Activated CD4-positive, alpha-beta T cell treated with anti-CD3 and anti-CD28 coated beads, Interleukin-2, amount 10 ng/mL, durations not matched to agents 7 days and 5 days (primary cell): ENCODE measurements around the gene DPP10. TPM values are rescaled to one million over a fixed set of nuclear protein-coding genes. Genes with fewer than 3 reads are reported as not detected.

ENCODE experiments used
- CTCF ChIA-PET: fragments of 350-600 bp; sonication (Branson Sonifier 250); formaldehyde crosslinking; loops from one replicate; lab custom pipeline; 2021; ENCODE audit warnings: antibody characterized with exemption; lab: Charles Lee
- POLR2A ChIA-PET: fragments of 350-600 bp; sonication (Branson Sonifier 250); formaldehyde crosslinking; loops from one replicate; lab custom pipeline; 2021; ENCODE audit warnings: antibody characterized with exemption; lab: Charles Lee
- DNase-seq: peaks from one replicate; pipeline ENCODE4 v3.0.0-alpha.2; 2020
- H3K27ac Mint-ChIP-seq: one replicate; pipeline ENCODE4 v1.8.0; 2021; ENCODE audit warnings: mild to moderate bottlenecking, moderate library complexity, mixed read lengths
- H3K27me3 Mint-ChIP-seq: one replicate; pipeline ENCODE4 v1.8.0; 2021; ENCODE audit warnings: mixed read lengths
- H3K36me3 Mint-ChIP-seq: one replicate; pipeline ENCODE4 v1.8.0; 2021; ENCODE audit warnings: low read depth, mixed read lengths
- H3K4me1 Mint-ChIP-seq: one replicate; pipeline ENCODE4 v1.8.0; 2021; ENCODE audit warnings: mixed read lengths
- H3K4me3 Mint-ChIP-seq: one replicate; pipeline ENCODE4 v1.8.0; 2021; ENCODE audit warnings: mild to moderate bottlenecking, moderate library complexity, mixed read lengths
- H3K9me3 Mint-ChIP-seq: one replicate; pipeline ENCODE4 v1.8.0; 2021; ENCODE audit warnings: mixed read lengths
- total RNA-seq, 2 experiments: library from RNA; stranded (reverse); gene quantifications; one replicate each; pipeline ENCODE4 v1.2.3, GENCODE V29; 2021

DPP10 gene
- total RNA-seq, 2 experiments from 2014 or later, result not detected

DNA sequence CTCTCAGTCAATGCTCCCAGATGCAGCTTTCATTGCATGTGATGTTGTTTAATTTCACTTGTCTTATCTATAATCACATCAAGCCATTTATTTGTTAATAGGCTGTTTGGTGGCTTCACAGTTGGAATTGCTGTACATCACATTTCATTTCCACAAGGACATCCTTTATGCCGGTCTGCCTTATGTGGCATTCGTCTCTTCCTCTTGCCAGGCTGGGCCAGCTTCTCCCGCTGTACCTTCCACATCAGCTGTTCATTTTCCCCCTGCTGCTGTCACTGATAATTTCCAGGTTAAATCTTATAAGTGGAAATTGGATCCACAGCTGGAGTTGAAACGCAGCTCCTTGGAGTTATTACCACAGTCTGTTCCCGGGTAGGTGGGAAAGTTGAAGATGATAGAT is 110.6 kb downstream of the DPP10 start:
- Mint-ChIP-seq H3K4me3 (no peak overlapping the region), H3K36me3 (no peaks in the 10 kb centered on the region), H3K27me3 (peaks cover 3% of the 10 kb centered on the region), H3K4me1 (no peaks in the 10 kb centered on the region), H3K9me3 (no peaks in the 10 kb centered on the region), H3K27ac (no peak overlapping the region)
- ChIA-PET POLR2A (no interaction called here), CTCF (no interaction called here)
- no peak for DNase-seq

DNA sequence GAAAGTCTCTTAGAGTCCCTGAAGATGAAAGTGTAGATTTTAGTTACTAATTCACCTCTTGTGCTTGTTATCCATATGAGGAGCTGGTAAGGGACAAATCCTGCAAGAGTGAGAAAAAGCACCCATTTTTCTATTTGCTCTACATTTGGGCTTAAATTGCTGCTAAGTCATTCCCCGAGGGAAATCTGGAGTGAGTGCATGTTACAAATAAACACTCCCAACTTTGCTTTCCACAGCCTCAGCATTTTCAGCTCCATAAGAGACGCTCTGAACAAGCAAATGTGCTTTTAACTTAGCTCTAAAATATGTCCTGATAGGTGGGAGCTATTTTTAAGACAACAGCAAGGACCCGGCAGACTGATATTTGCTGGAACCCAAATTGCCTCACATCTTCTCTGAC is 126.7 kb downstream of the DPP10 start:
- H3K27me3 Mint-ChIP-seq, result peaks cover 2% of the 10 kb centered on the region
- no peak overlapping the region for H3K27ac Mint-ChIP-seq
- no peaks in the 10 kb centered on the region for H3K4me1 Mint-ChIP-seq
- DNase-seq, result no peak
- POLR2A ChIA-PET, result no interaction called here
- H3K4me3 Mint-ChIP-seq, result no peak overlapping the region
- H3K36me3 Mint-ChIP-seq, result no peaks in the 10 kb centered on the region
- CTCF ChIA-PET, result no interaction called here
- no peaks in the 10 kb centered on the region for H3K9me3 Mint-ChIP-seq

DNA sequence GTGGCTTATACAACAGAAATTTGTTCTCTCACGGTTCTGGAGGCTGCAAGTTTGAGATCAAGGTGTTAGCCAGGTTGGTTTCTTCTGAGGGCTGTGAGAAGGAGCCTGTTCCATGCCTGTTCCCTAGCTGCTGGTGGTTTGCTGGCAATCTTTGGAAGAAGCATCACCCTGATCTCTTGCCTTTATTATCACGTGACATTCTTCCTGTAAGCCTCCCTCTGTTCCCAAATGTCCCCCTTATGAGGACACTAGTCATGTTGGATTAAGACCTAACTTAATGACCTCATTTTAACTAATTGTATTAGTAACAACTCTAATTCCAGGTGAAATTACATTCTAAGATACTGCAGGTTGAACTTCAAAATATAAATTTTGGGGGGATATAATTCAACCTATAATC is 135.2 kb downstream of the DPP10 start:
- POLR2A ChIA-PET, result no interaction called here
- H3K36me3 Mint-ChIP-seq, result no peaks in the 10 kb centered on the region
- no peak overlapping the region for H3K27ac Mint-ChIP-seq
- H3K4me1 Mint-ChIP-seq, result no peaks in the 10 kb centered on the region
- no peak overlapping the region for H3K4me3 Mint-ChIP-seq
- H3K9me3 Mint-ChIP-seq, result no peaks in the 10 kb centered on the region
- no peaks in the 10 kb centered on the region for H3K27me3 Mint-ChIP-seq
- DNase-seq, result no peak
- CTCF ChIA-PET, result no interaction called here

DNA sequence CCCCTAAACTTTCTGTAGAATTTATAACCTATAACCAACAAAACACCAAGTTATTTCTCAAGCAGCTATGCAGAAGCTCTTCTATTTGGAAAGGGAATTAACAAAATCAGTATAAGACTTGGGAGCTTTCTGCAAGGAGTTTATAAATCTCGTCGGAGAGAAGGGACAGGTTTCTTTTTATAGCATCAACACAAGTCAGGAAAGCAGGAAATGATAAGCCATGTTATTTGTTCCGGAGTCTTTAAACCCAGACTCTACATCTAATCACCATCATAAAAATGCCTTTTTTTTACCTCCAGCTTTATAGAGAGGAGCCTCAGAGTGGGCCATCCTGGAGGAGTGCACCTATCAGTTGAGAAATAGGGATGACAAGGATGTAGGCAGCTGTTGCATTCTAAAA is 137.1 kb downstream of the DPP10 start:
- H3K36me3 Mint-ChIP-seq, result no peaks in the 10 kb centered on the region
- no peak for DNase-seq
- ChIA-PET CTCF (interaction anchor here (0.9 kb wide), 1 partner anchor 43 kb away, joined by 4 read pairs; no protein-coding TSS in a partner anchor), POLR2A (no interaction called here)
- H3K27me3 Mint-ChIP-seq, result no peaks in the 10 kb centered on the region
- no peaks in the 10 kb centered on the region for H3K9me3 Mint-ChIP-seq
- H3K4me1 Mint-ChIP-seq, result no peaks in the 10 kb centered on the region
- no peak overlapping the region for H3K4me3 Mint-ChIP-seq
- no peak overlapping the region for H3K27ac Mint-ChIP-seq

DNA sequence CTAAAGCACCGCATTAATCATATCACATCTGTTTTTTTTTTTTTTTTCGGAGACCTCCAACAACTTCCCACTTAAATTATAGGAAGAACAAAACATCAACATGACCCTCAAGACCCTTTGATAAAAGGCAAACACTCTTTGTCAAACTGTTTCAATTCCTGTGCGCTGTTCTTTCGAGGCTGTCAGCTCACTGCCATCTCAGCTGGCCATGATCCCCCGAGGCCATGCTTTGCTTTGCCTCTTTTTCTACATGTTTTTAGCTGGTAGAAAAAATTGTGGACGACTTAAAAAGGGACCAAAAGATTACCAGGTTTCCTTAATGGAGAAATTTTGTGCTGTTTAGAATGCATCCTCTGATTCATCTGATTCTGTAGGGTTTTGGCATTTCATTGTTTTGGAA is 138.2 kb downstream of the DPP10 start:
- Mint-ChIP-seq H3K4me1 (no peaks in the 10 kb centered on the region), H3K27ac (no peak overlapping the region), H3K9me3 (no peaks in the 10 kb centered on the region), H3K36me3 (no peaks in the 10 kb centered on the region), H3K27me3 (no peaks in the 10 kb centered on the region), H3K4me3 (no peak overlapping the region)
- POLR2A ChIA-PET, result no interaction called here
- no peak for DNase-seq
- CTCF ChIA-PET, result no interaction called here

DNA sequence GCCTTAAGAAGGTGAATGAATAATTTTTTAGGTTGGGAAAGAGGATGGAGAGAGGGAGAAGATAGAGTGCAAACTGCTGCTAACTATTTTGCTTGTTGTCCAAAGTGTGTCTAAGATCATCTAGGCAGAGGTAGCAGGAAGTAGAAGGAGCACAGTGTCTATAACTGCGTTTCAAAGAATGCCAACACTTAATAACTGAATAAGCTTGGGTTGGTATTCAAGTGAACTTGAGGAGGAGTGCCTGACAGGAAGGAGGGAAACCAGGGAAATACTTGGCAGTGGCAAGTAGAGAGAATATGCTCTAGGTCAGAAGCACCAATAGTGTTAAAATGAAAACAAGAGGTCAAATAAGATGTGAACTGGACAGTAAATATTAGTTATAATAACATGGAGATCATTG is 155.9 kb downstream of the DPP10 start:
- Mint-ChIP-seq H3K36me3 (no peaks in the 10 kb centered on the region), H3K9me3 (no peaks in the 10 kb centered on the region), H3K27ac (no peak overlapping the region), H3K27me3 (no peaks in the 10 kb centered on the region), H3K4me1 (no peaks in the 10 kb centered on the region), H3K4me3 (no peak overlapping the region)
- no peak for DNase-seq
- CTCF ChIA-PET, result no interaction called here
- POLR2A ChIA-PET, result no interaction called here

DNA sequence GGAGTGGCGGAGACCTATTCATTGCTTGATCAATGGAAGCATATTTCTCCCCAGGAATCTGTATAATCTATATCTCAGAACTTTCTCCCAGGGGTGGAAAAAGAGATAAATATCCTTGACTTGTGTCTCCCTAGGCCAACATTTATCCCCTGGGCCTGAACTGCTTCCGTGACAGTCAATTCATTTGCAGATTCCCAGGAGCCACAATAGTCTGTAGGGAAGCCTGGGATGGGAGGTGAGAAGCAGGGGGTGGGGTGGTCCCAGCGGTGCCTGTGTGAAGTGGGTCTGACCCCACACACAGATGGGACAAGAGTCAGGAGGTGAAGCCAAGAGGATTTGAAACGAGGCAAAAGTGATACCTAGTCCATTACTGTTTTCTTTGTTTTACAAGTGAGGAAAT is 166.8 kb downstream of the DPP10 start:
- H3K27ac Mint-ChIP-seq, result no peak overlapping the region
- H3K9me3 Mint-ChIP-seq, result no peaks in the 10 kb centered on the region
- no peak for DNase-seq
- no peaks in the 10 kb centered on the region for H3K36me3 Mint-ChIP-seq
- H3K4me3 Mint-ChIP-seq, result no peak overlapping the region
- H3K27me3 Mint-ChIP-seq, result no peaks in the 10 kb centered on the region
- CTCF ChIA-PET, result no interaction called here
- H3K4me1 Mint-ChIP-seq, result no peaks in the 10 kb centered on the region
- POLR2A ChIA-PET, result no interaction called here

DNA sequence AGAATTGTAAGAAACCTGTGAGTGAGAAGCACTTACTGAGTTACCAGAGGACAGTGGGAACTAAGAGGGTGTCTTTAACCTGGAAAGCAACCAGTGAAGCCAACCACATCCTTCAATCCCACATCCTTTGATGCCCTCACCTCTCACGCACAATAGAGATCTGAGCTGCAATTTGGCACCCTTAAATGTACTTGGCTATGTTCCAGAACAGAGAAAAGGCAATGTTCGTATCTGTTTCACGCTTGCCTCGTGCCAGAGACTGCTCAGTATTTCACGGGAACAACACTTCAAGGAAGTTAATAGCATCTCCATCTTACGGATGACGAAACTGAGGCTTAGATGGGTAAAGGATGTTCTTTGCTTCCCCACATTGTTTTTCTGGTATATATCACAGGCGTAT is 167.4 kb downstream of the DPP10 start:
- H3K4me3 Mint-ChIP-seq, result no peak overlapping the region
- CTCF ChIA-PET, result no interaction called here
- H3K4me1 Mint-ChIP-seq, result no peaks in the 10 kb centered on the region
- no peak overlapping the region for H3K27ac Mint-ChIP-seq
- no peak for DNase-seq
- H3K27me3 Mint-ChIP-seq, result no peaks in the 10 kb centered on the region
- no peaks in the 10 kb centered on the region for H3K36me3 Mint-ChIP-seq
- no peaks in the 10 kb centered on the region for H3K9me3 Mint-ChIP-seq
- POLR2A ChIA-PET, result no interaction called here

DNA sequence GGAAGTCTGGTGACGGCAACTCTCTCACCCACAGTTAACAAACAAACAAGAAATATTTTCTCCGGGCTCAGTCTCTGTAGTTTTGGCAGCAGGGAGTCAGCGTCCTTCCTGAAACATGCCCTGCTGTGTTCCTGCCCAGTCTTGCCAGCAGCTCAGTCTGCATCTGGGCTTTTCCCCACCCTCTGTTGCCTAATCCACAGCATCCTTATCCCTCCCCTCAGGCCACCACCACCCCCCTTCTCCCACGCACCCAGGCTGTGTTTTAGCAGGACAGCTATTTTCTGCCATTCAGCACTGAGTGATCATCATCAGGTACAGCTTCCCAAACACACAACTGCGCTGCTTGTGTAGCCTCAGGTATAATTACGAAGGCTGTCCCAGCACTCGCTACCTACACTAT is 168.2 kb downstream of the DPP10 start:
- H3K36me3 Mint-ChIP-seq, result no peaks in the 10 kb centered on the region
- no peaks in the 10 kb centered on the region for H3K27me3 Mint-ChIP-seq
- POLR2A ChIA-PET, result no interaction called here
- H3K4me3 Mint-ChIP-seq, result no peak overlapping the region
- DNase-seq, result no peak
- no peak overlapping the region for H3K27ac Mint-ChIP-seq
- no peaks in the 10 kb centered on the region for H3K9me3 Mint-ChIP-seq
- CTCF ChIA-PET, result interaction anchor here (0.9 kb wide), 1 partner anchor 9 kb away, joined by 3 read pairs; no protein-coding TSS in a partner anchor
- no peaks in the 10 kb centered on the region for H3K4me1 Mint-ChIP-seq

DNA sequence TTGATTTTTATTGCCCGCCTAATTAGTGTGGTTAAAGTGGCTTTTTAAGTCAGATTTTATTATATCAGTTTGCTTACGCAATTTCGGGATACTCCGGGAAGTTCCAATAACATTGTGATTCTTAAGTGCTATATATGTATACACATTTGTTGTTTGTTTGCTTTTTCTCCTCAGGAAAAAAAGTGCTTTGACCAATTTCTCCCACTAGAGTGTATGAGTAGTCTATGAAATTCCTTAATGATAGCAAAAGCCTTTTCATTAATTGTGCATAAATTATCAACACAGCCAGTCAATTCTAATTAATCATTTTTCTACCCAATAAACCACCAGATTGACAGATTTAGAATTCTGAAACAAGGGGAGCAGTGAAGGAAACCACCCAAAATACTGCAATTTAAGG is 172.2 kb downstream of the DPP10 start:
- Mint-ChIP-seq H3K27me3 (no peaks in the 10 kb centered on the region), H3K9me3 (no peaks in the 10 kb centered on the region), H3K4me3 (no peak overlapping the region), H3K36me3 (no peaks in the 10 kb centered on the region), H3K27ac (no peak overlapping the region), H3K4me1 (no peaks in the 10 kb centered on the region)
- CTCF ChIA-PET, result no interaction called here
- DNase-seq, result no peak
- POLR2A ChIA-PET, result no interaction called here

DNA sequence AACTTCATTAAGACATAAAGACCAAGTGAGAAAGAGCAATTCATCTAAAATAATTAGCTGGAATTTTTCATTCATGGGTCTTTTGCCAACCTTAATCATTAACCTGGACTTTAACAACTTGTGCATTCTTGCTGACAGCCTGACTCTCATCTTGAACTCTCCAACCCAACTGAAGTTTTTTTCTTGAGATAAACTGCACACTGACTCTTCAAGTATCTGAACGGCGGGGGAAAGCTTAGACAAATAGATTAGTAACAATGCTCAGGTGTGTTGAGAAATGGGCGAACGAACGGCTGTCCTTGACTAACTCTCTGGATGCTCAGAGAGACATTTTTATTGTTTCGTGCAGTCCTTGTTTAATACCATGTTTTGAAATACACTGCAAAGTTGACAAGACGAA is 186.0 kb downstream of the DPP10 start:
- H3K4me1 Mint-ChIP-seq, result no peaks in the 10 kb centered on the region
- ChIA-PET CTCF (no interaction called here), POLR2A (no interaction called here)
- no peaks in the 10 kb centered on the region for H3K9me3 Mint-ChIP-seq
- H3K27ac Mint-ChIP-seq, result no peak overlapping the region
- DNase-seq, result no peak
- H3K36me3 Mint-ChIP-seq, result no peaks in the 10 kb centered on the region
- H3K4me3 Mint-ChIP-seq, result no peak overlapping the region
- H3K27me3 Mint-ChIP-seq, result no peaks in the 10 kb centered on the region

DNA sequence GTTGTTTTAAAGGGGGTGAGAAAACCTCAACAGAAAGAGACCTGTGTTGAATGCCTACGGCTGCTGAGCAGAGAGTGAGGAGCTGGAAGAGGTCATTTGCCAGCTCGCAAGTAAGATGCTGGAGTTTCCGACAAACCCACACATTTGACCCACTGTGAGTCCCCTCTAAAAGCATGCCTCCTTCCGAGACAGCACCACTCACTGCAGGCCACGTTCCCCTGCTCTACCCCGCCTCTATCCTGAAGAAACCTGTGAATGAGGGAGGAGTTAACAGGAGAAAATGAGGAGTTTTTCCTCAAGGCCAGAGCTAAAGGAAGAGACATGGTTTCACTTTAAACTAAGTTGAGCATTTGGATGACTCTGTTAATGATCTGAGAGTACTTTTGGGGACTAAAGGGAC is 188.7 kb downstream of the DPP10 start:
- H3K4me1 Mint-ChIP-seq, result no peaks in the 10 kb centered on the region
- H3K27ac Mint-ChIP-seq, result no peak overlapping the region
- POLR2A ChIA-PET, result no interaction called here
- no peaks in the 10 kb centered on the region for H3K36me3 Mint-ChIP-seq
- CTCF ChIA-PET, result no interaction called here
- H3K4me3 Mint-ChIP-seq, result no peak overlapping the region
- H3K27me3 Mint-ChIP-seq, result no peaks in the 10 kb centered on the region
- no peak for DNase-seq
- no peaks in the 10 kb centered on the region for H3K9me3 Mint-ChIP-seq

DNA sequence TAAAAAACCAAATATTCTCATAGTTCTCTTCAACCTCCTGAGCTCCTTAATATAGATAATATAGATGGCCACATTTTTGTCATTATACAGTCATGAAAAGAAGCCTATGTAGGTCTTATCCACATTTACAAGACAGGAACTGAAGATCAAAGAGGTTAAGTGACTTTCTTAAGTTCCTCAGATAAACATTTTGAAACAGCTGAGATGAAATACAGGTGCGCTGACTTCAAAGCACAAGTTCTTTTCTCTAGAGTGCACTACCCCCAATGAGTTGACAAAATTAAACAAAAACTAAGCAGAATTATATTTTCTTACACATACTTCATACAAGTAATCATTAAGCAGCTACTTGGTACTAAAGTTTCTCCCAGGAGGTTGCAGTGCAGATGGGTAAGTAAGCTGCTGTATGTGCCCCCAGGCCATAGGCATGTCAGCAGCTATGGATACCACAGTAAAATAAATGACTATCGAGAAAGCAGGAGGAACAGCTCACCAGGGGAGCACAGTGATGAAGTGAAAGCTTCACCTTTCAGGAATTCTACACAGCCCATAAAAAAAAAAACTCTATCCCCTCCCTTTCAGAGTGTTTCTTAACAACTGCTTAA is 199.8 kb downstream of the DPP10 start:
- no peaks in the 10 kb centered on the region for H3K9me3 Mint-ChIP-seq
- ChIA-PET POLR2A (no interaction called here), CTCF (no interaction called here)
- H3K27ac Mint-ChIP-seq, result no peak overlapping the region
- no peak overlapping the region for H3K4me3 Mint-ChIP-seq
- H3K4me1 Mint-ChIP-seq, result no peaks in the 10 kb centered on the region
- no peaks in the 10 kb centered on the region for H3K27me3 Mint-ChIP-seq
- DNase-seq, result no peak
- H3K36me3 Mint-ChIP-seq, result no peaks in the 10 kb centered on the region

DNA sequence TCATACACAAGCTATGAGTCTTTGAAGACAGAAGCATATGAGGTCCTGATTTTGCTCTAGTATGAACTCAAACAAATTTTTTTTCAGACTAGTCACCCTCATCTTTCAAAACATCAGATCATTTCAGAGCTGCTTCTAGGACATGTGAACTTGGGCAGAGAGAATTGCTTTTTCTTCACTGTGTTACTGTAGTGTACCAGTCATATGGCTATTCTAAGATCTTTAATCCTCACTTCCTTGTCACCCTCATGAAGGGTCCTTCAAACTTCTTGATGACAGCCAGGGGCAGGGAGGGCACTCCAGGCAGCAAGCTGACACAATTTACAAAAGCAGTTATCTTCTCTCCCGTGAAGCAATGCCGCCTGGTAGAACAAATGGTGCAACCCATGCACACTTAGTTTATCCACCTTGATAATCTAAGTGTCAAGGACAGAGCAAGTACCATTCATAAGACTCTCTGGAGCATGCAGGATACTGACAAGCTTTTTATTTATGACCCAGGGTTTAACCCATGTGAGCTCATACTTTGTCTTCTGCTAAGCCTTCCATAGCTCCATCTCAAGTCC is 200.6 kb downstream of the DPP10 start:
- H3K9me3 Mint-ChIP-seq, result no peaks in the 10 kb centered on the region
- no peaks in the 10 kb centered on the region for H3K36me3 Mint-ChIP-seq
- POLR2A ChIA-PET, result no interaction called here
- H3K4me1 Mint-ChIP-seq, result no peaks in the 10 kb centered on the region
- no peaks in the 10 kb centered on the region for H3K27me3 Mint-ChIP-seq
- H3K4me3 Mint-ChIP-seq, result no peak overlapping the region
- no peak overlapping the region for H3K27ac Mint-ChIP-seq
- CTCF ChIA-PET, result no interaction called here
- no peak for DNase-seq
